Astrocyte (in vitro differentiated cells and primary cell): Measurements from ENCODE around the gene MTF1. TPM values are rescaled to one million over a fixed set of nuclear protein-coding genes. Genes with fewer than 3 reads are reported as not detected.
"Not testable (repeated sequence)": the region's sequence is repeated elsewhere in the genome, so short reads cannot be mapped to it uniquely, and the experiment has no call there.

Experiments
- DNase-seq: peaks from one replicate; pipeline ENCODE4 v3.0.0-alpha.2; 2010; ENCODE audit warnings: low read depth
- FAIRE-seq: peaks from 2 replicates; lab custom pipeline; 2011; peaks lifted over from hg19 to GRCh38; lab: Jason Lieb, UNC
- H2AFZ ChIP-seq: 2 replicates; pipeline ENCODE4 v1.6.0; 2012; ENCODE audit warnings: low read depth, low read length, inconsistent platforms
- H3K27ac ChIP-seq: 2 replicates; pipeline ENCODE4 v1.5.1; 2011; ENCODE audit warnings: low read depth, low read length, inconsistent platforms
- H3K27me3 ChIP-seq: 2 replicates; pipeline ENCODE4 v1.6.0; 2011; ENCODE audit warnings: low read length, inconsistent platforms; ENCODE audit not compliant: insufficient read depth
- H3K36me3 ChIP-seq: 2 replicates; pipeline ENCODE4 v1.5.1; 2011; ENCODE audit warnings: low read length, inconsistent platforms; ENCODE audit not compliant: insufficient read depth
- H3K4me1 ChIP-seq: 2 replicates; pipeline ENCODE4 v1.5.1; 2011; ENCODE audit warnings: low read length, inconsistent platforms; ENCODE audit not compliant: insufficient read depth
- H3K4me2 ChIP-seq: 2 replicates; pipeline ENCODE4 v1.6.0; 2012; ENCODE audit warnings: low read length, inconsistent platforms
- H3K4me3 ChIP-seq: 2 replicates; pipeline ENCODE4 v1.5.1; 2011; ENCODE audit warnings: low read depth, mild to moderate bottlenecking, low read length, inconsistent platforms; ENCODE audit not compliant: insufficient read depth
- H3K79me2 ChIP-seq: 2 replicates; pipeline ENCODE4 v1.6.0; 2012; ENCODE audit warnings: mild to moderate bottlenecking, low read length, inconsistent platforms; ENCODE audit not compliant: insufficient read depth
- H3K9ac ChIP-seq: 2 replicates; pipeline ENCODE4 v1.6.0; 2012; ENCODE audit warnings: mild to moderate bottlenecking, low read length, inconsistent platforms
- H3K9me3 ChIP-seq: 2 replicates; pipeline ENCODE4 v1.5.1; 2012; ENCODE audit warnings: low read depth, mild to moderate bottlenecking, low read length, inconsistent platforms; ENCODE audit not compliant: insufficient read depth
- H4K20me1 ChIP-seq: 2 replicates; pipeline ENCODE4 v1.6.0; 2012; ENCODE audit warnings: low read length, inconsistent platforms; ENCODE audit not compliant: insufficient read depth
- H3K27ac Mint-ChIP-seq: one replicate; pipeline ENCODE4 v1.8.0; 2021; ENCODE audit warnings: mild to moderate bottlenecking, mixed read lengths; ENCODE audit not compliant: unreplicated experiment
- H3K27me3 Mint-ChIP-seq: one replicate; pipeline ENCODE4 v1.8.0; 2021; ENCODE audit warnings: low read depth, mixed read lengths; ENCODE audit not compliant: unreplicated experiment
- H3K36me3 Mint-ChIP-seq: one replicate; pipeline ENCODE4 v1.8.0; 2021; ENCODE audit warnings: low read depth, mixed read lengths; ENCODE audit not compliant: unreplicated experiment
- H3K4me1 Mint-ChIP-seq: one replicate; pipeline ENCODE4 v1.8.0; 2021; ENCODE audit warnings: low read depth, mixed read lengths; ENCODE audit not compliant: unreplicated experiment
- H3K4me3 Mint-ChIP-seq: one replicate; pipeline ENCODE4 v1.8.0; 2021; ENCODE audit warnings: mild to moderate bottlenecking, moderate library complexity, mixed read lengths; ENCODE audit not compliant: unreplicated experiment
- H3K9me3 Mint-ChIP-seq: one replicate; pipeline ENCODE4 v1.8.0; 2021; ENCODE audit warnings: mild to moderate bottlenecking, mixed read lengths; ENCODE audit not compliant: unreplicated experiment
- EZH2 ChIP-seq: IDR thresholded peaks from 2 replicates; pipeline ENCODE4 v1.6.1; 2012; ENCODE audit warnings: mild to moderate bottlenecking, low read length, inconsistent platforms; ENCODE audit not compliant: insufficient read depth
- total RNA-seq: library from RNA; stranded (reverse); gene quantifications from 2 replicates; pipeline ENCODE4 v1.2.1, GENCODE V29; 2021
- TF ChIP-seq, protein P1 (sequence below): IDR thresholded peaks from 2 replicates; pipeline ENCODE4 v1.5.1; 2011; ENCODE audit warnings: low read depth, mild to moderate bottlenecking, inconsistent platforms, low read length, moderate library complexity; ENCODE audit not compliant: insufficient read depth

Gene MTF1
- total RNA-seq, 1 donor from 2014 or later = 16.7 TPM

DNA sequence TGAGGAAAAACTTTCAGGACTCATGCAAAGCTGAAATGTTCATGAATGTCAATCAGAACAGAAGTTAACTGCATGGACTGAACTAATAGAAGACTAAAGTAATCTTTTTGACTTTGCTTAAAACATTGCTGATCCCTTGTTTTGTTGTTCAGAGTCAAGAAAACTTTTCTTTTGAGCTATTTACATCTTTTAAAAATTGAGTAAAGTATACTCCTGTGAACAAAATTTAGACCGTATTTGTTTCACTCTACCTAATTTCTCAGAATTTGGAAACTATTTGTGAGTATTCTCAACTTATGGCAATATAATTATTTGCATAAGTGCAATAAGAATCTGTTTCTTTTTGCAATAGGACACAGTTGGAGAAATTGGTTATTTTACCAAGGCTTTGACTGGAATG lies 46.3 kb upstream of the MTF1 start:
- H3K27ac Mint-ChIP-seq = no peak overlapping the region
- no peaks in the 10 kb centered on the region for H3K4me1 ChIP-seq
- peaks cover 11% of the 10 kb centered on the region for H3K4me1 Mint-ChIP-seq
- H3K4me3 ChIP-seq = no peak overlapping the region
- no peak overlapping the region for H2AFZ ChIP-seq
- no peaks in the 10 kb centered on the region for H3K36me3 ChIP-seq
- H3K4me2 ChIP-seq = no peak overlapping the region
- no peaks in the 10 kb centered on the region for H3K27me3 ChIP-seq
- H3K79me2 ChIP-seq = no peaks in the 10 kb centered on the region
- no peak overlapping the region for H3K27ac ChIP-seq
- no peaks in the 10 kb centered on the region for H4K20me1 ChIP-seq
- H3K4me3 Mint-ChIP-seq = no peak overlapping the region
- DNase-seq (no peak), FAIRE-seq (no peak)
- no peak overlapping the region for H3K9ac ChIP-seq
- no peaks in the 10 kb centered on the region for H3K27me3 Mint-ChIP-seq
- no peaks in the 10 kb centered on the region for H3K9me3 ChIP-seq
- H3K9me3 Mint-ChIP-seq = peaks cover 4% of the 10 kb centered on the region
- TF ChIP-seq, protein P1, sequence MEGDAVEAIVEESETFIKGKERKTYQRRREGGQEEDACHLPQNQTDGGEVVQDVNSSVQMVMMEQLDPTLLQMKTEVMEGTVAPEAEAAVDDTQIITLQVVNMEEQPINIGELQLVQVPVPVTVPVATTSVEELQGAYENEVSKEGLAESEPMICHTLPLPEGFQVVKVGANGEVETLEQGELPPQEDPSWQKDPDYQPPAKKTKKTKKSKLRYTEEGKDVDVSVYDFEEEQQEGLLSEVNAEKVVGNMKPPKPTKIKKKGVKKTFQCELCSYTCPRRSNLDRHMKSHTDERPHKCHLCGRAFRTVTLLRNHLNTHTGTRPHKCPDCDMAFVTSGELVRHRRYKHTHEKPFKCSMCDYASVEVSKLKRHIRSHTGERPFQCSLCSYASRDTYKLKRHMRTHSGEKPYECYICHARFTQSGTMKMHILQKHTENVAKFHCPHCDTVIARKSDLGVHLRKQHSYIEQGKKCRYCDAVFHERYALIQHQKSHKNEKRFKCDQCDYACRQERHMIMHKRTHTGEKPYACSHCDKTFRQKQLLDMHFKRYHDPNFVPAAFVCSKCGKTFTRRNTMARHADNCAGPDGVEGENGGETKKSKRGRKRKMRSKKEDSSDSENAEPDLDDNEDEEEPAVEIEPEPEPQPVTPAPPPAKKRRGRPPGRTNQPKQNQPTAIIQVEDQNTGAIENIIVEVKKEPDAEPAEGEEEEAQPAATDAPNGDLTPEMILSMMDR = no peak
- no peak for TF ChIP-seq EZH2
- peaks cover 35% of the 10 kb centered on the region for H3K36me3 Mint-ChIP-seq

DNA sequence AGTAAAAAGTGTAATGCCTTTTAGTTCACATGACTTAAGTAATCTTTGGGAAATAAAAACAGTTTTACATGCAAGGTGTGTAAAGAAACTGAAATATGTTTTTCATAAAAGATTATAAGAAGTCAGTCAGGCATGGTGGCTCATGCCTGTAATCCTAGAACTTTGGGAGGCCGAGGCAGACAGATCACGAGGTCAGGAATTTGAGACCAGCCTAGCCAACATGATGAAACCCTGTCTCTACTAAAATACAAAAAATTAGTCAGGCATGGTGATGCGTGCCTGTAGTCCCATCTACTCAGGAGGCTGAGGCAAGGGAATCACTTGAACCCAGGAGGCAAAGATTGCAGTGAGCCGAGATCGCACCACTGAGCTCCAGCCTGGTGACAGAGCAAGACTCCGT lies 44.5 kb upstream of the MTF1 start:
- not testable (repeated sequence) for H3K4me1 Mint-ChIP-seq, H3K9me3 Mint-ChIP-seq, H2AFZ ChIP-seq, H3K27me3 Mint-ChIP-seq, H4K20me1 ChIP-seq, H3K4me2 ChIP-seq, H3K79me2 ChIP-seq, H3K27me3 ChIP-seq, H3K27ac ChIP-seq, H3K9ac ChIP-seq, H3K4me1 ChIP-seq, H3K4me3 ChIP-seq, H3K36me3 ChIP-seq, H3K27ac Mint-ChIP-seq, DNase-seq, H3K9me3 ChIP-seq, FAIRE-seq, H3K4me3 Mint-ChIP-seq
- H3K36me3 Mint-ChIP-seq = peaks cover 27% of the 10 kb centered on the region

DNA sequence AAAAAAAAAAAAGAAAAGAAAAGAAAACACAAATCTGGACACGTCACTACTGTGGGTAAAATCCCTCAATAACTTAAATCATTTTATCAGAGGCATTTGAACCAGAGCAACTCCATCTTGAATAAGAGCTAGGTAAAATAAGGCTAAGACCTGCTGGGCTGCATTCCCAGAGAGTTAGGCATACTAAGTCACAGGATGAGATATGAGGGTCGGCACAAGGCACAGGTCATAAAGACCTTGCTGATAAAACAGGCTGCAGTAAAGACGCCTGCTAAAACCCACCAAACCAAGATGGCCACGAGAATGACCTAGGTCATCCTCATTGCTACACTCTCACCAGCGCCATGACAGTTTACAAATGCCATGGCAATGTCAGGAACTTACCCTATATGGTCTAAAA lies 43.6 kb upstream of the MTF1 start:
- Mint-ChIP-seq H3K36me3 (peaks cover 21% of the 10 kb centered on the region), H3K4me3 (no peak overlapping the region), H3K4me1 (peaks cover 5% of the 10 kb centered on the region), H3K9me3 (peaks cover 4% of the 10 kb centered on the region), H3K27me3 (no peaks in the 10 kb centered on the region), H3K27ac (no peak overlapping the region)
- H2AFZ ChIP-seq = no peak overlapping the region
- FAIRE-seq (no peak), DNase-seq (no peak)
- no peak overlapping the region for H3K4me2 ChIP-seq
- H3K27ac ChIP-seq = no peak overlapping the region
- no peaks in the 10 kb centered on the region for H3K27me3 ChIP-seq
- H3K4me1 ChIP-seq = no peaks in the 10 kb centered on the region
- H3K36me3 ChIP-seq = no peaks in the 10 kb centered on the region
- H3K79me2 ChIP-seq = no peaks in the 10 kb centered on the region
- no peak overlapping the region for H3K4me3 ChIP-seq
- no peak overlapping the region for H3K9ac ChIP-seq
- H4K20me1 ChIP-seq = no peaks in the 10 kb centered on the region
- TF ChIP-seq EZH2 = no peak
- TF ChIP-seq, protein P1 = no peak
- H3K9me3 ChIP-seq = no peaks in the 10 kb centered on the region
